GM12872 (cell line): ENCODE measurements around the gene CLEC3A.

Experiments
- TF ChIP-seq, protein P1 (sequence below): IDR thresholded peaks from 3 replicates; pipeline ENCODE4 v1.5.1; 2011; ENCODE audit warnings: low read depth, mild to moderate bottlenecking, low read length, moderate library complexity; ENCODE audit not compliant: insufficient read depth

Gene CLEC3A

DNA sequence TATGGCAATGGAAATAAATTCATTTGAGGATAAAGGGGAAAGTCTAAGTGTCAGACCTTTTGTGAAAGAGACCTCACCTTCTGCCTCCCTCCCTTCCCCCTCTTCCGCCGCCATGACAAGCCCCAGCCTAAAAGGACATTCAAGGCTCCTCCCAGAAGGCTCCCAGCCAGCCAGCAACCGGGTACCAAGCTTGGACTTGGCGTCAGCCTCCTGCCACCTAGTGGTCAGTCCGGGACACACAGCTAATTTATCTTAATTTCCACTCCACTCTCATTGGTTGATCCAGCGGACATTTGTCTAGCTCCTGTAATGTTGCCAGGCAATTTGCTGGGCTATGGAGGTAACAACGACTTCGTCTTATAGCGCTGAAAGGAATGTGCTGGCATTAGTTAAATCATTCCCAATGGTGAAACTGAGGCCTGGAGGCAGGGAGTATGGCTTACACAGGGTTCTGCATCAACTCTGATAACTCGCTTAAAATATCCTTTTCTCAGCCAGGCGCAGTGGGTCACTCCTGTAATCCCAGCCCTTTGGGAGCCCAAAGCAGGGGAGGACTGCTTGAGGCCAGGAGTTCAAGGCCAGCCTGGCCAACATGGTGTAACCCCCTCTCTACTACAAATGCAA, 19.3 kb upstream of the CLEC3A start:
- TF ChIP-seq, protein P1, sequence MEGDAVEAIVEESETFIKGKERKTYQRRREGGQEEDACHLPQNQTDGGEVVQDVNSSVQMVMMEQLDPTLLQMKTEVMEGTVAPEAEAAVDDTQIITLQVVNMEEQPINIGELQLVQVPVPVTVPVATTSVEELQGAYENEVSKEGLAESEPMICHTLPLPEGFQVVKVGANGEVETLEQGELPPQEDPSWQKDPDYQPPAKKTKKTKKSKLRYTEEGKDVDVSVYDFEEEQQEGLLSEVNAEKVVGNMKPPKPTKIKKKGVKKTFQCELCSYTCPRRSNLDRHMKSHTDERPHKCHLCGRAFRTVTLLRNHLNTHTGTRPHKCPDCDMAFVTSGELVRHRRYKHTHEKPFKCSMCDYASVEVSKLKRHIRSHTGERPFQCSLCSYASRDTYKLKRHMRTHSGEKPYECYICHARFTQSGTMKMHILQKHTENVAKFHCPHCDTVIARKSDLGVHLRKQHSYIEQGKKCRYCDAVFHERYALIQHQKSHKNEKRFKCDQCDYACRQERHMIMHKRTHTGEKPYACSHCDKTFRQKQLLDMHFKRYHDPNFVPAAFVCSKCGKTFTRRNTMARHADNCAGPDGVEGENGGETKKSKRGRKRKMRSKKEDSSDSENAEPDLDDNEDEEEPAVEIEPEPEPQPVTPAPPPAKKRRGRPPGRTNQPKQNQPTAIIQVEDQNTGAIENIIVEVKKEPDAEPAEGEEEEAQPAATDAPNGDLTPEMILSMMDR = peak; percentile 91

GRCh38 chr16:78004517-78004916, 17.8 kb upstream of the CLEC3A start:
- TF ChIP-seq, protein P1 = no peak

- TF ChIP-seq, protein P1 = peak; percentile 60
Observed at GRCh38 chr16:78005881-78006280, 16.5 kb upstream of the CLEC3A start.

DNA sequence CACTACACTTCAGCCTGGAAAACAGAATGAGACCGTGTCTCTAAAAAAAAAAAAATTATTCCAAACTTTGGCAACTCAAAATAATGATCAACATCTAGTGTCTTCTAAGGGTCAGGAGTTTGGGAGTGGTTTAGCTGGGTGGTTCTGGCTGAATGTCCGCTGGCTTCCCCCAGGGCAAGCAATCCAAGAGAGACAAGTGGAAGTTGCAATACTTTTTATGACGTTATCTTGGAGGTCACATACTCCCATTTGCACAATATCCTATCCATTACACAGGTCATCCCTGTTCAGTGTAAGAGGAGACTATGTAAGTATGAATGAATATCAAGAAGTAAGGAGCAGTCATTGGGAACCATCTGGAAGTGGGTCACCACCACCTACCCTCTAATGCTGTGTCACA, 15.2 kb upstream of the CLEC3A start:
- TF ChIP-seq, protein P1 = no peak

DNA sequence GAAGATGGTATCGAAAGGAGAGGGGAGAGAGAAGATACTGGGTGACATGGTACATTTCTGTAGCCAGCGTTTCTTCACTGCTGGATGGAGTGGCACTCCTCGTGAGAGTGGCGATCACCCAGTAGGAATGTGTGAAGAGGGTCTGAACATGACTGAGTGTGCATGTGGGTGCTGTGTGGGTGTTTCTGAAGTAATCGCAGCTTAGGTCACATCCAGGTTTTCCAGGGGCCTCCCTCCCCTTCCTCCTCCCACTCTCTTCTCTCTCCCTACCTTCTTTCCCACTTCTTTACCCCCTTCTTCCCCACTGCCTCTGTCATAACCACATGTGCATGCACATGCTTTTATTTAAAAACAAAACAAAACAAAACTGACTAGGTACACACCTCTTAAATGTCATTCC, 1.8 kb downstream of the CLEC3A start:
- TF ChIP-seq, protein P1 = no peak

DNA sequence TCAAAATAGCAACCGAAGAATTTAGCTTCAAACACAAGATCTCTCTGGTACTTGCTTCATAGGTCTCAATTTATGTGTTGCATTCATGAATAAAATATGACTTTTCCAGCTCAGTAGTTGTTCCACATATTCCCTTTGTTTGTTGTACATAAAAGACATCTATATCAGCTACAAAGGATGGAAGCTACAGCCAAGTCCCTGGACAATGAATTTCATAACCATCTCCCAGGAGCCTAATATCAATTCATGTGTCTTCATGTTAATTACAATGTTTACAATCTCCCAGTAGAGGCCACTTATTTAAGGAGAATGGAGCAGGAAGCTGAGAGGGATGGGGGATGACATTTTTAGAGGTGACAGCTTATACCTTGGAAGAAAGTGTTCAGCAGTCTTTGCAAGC, 3.3 kb downstream of the CLEC3A start:
- TF ChIP-seq, protein P1 = no peak

GRCh38 chr16:78028018-78028417, 5.7 kb downstream of the CLEC3A start:
- TF ChIP-seq, protein P1 = no peak
